Suprapubic skin (tissue), 4 donors: ENCODE results near the gene BCAT1.

Source experiments
- POLR2A ChIP-seq, 2 donors: fragments of 450-650 bp; IDR thresholded peaks; one replicate each; pipeline ENCODE4 v1.6.1; 2017; ENCODE audit warnings: antibody characterized with exemption in 2 of 2, mild to moderate bottlenecking in 2 of 2, moderate library complexity in 2 of 2
- POLR2AphosphoS5 ChIP-seq, 3 donors: sonication (generic); formaldehyde crosslinking; IDR thresholded peaks; one replicate each; pipeline ENCODE4 v1.6.1; 2017; ENCODE audit warnings: antibody characterized with exemption in 3 of 3
- TF ChIP-seq, protein P1 (sequence below), 2 donors: fragments of 200-600 bp in 1 of 2; fragments of 450-650 bp in 1 of 2; sonication (generic) in 1 of 2; IDR thresholded peaks; one replicate each; pipeline ENCODE4 v1.5.1; 2016 to 2019; ENCODE audit warnings: antibody characterized with exemption in 2 of 2, mild to moderate bottlenecking in 1 of 2, moderate library complexity in 1 of 2

DNA sequence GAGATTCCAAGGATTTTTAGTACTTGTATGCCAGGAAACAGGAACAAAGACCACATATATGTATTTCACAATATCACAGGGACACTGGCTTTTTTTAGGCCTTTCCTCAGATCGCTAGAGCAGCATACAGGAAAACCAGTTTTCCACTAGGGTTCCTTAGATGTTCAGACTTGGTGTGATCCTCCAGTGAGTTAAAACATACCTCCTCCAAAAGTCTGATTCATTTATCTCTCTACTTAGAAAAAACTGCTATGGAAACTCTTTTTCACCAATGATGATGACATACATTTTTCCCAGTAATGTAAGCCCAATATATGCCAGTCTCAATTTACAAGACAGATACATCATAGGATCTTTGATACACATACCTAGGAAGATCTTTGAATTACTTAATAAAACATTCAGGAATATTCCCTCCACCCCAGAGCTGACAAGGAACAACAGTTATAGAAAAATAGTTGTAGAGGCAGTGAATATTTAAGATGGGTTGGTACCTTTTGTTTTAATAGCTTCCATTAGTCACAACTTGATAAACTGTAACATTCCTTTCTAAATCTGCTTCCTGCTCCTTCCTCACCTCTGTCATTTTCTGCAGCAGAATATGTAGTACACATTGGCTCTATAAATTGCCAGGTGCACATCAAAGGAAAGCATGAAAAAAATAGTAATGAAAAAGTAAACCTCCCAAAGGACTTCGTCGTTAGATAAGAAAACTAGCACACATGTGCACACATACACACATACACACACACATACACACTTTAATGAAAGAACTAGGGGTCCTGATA lies 27.5 kb downstream of the BCAT1 start:
- TF ChIP-seq, protein P1, sequence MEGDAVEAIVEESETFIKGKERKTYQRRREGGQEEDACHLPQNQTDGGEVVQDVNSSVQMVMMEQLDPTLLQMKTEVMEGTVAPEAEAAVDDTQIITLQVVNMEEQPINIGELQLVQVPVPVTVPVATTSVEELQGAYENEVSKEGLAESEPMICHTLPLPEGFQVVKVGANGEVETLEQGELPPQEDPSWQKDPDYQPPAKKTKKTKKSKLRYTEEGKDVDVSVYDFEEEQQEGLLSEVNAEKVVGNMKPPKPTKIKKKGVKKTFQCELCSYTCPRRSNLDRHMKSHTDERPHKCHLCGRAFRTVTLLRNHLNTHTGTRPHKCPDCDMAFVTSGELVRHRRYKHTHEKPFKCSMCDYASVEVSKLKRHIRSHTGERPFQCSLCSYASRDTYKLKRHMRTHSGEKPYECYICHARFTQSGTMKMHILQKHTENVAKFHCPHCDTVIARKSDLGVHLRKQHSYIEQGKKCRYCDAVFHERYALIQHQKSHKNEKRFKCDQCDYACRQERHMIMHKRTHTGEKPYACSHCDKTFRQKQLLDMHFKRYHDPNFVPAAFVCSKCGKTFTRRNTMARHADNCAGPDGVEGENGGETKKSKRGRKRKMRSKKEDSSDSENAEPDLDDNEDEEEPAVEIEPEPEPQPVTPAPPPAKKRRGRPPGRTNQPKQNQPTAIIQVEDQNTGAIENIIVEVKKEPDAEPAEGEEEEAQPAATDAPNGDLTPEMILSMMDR (IDR thresholded peaks at IDR 0.05), result no peak
- TF ChIP-seq POLR2AphosphoS5 (IDR thresholded peaks at IDR 0.05), result no peak
- no peak for TF ChIP-seq POLR2A (IDR thresholded peaks at IDR 0.05)
